Measurements from ENCODE around the gene VDR.

GRCh38 chr12:47862881-47863280 lies 41.9 kb downstream of the VDR start:
- TF ChIP-seq CTCF (IDR thresholded peaks at IDR 0.05) (no peak), POLR2AphosphoS5 (IDR thresholded peaks at IDR 0.05) (no peak), EP300 (IDR thresholded peaks at IDR 0.05; ENCODE audit: low read depth) (no peak), POLR2A (IDR thresholded peaks at IDR 0.05) (no peak)

Measured in transverse colon (tissue), 4 donors.